Tibial artery (tissue), 4 donors: ENCODE data around the gene GRIK4.

ENCODE experiments used
- DNase-seq, 2 donors: peaks; one replicate each; pipeline ENCODE4 v3.0.0-alpha.2; 2019
- H3K27ac ChIP-seq, 2 donors: fragments of 200-600 bp; sonication (generic) in 1 of 2; 1 replicate in 1 of 2; 2 replicates in 1 of 2; pipeline ENCODE4 v1.5.1; 2018 to 2019; ENCODE audit warnings: mild to moderate bottlenecking in 1 of 2
- H3K27me3 ChIP-seq, 2 donors: fragments of 200-600 bp; sonication (generic) in 1 of 2; one replicate each; pipeline versions ENCODE4 v1.5.1 to v1.6.0; 2016 to 2019
- H3K36me3 ChIP-seq, 3 donors: fragments of 200-600 bp; sonication (generic) in 2 of 3; one replicate each; pipeline ENCODE4 v1.5.1; 2016 to 2019; ENCODE audit warnings: mild to moderate bottlenecking in 2 of 3
- H3K4me1 ChIP-seq, 4 donors: fragments of 200-600 bp; sonication (generic) in 2 of 4; 1 replicate in 3 of 4; 2 replicates in 1 of 4; pipeline ENCODE4 v1.5.1; 2016 to 2019
- H3K4me3 ChIP-seq, 2 donors: fragments of 200-600 bp; sonication (generic) in 1 of 2; 1 replicate in 1 of 2; 2 replicates in 1 of 2; pipeline ENCODE4 v1.5.1; 2018 to 2019; ENCODE audit warnings: mild to moderate bottlenecking in 2 of 2
- H3K9me3 ChIP-seq, 3 donors: fragments of 200-600 bp; sonication (generic) in 1 of 3; one replicate each; pipeline ENCODE4 v1.5.1; 2016 to 2019
- CTCF ChIP-seq, 2 experiments: fragments of 200-600 bp in 1 of 2; fragments of 450-650 bp in 1 of 2; IDR thresholded peaks; one replicate each; pipeline ENCODE4 v1.5.1; 2017 to 2019; ENCODE audit warnings: antibody characterized with exemption in 2 of 2, mild to moderate bottlenecking in 1 of 2, moderate library complexity in 1 of 2
- intact Hi-C: fragments of 100-400 bp; cut with DNase I; formaldehyde crosslinking; loops from one replicate; pipeline ENCODE4 v1.15.0; 2023; ENCODE audit warnings: low total_unique reads

The GRIK4 gene

DNA sequence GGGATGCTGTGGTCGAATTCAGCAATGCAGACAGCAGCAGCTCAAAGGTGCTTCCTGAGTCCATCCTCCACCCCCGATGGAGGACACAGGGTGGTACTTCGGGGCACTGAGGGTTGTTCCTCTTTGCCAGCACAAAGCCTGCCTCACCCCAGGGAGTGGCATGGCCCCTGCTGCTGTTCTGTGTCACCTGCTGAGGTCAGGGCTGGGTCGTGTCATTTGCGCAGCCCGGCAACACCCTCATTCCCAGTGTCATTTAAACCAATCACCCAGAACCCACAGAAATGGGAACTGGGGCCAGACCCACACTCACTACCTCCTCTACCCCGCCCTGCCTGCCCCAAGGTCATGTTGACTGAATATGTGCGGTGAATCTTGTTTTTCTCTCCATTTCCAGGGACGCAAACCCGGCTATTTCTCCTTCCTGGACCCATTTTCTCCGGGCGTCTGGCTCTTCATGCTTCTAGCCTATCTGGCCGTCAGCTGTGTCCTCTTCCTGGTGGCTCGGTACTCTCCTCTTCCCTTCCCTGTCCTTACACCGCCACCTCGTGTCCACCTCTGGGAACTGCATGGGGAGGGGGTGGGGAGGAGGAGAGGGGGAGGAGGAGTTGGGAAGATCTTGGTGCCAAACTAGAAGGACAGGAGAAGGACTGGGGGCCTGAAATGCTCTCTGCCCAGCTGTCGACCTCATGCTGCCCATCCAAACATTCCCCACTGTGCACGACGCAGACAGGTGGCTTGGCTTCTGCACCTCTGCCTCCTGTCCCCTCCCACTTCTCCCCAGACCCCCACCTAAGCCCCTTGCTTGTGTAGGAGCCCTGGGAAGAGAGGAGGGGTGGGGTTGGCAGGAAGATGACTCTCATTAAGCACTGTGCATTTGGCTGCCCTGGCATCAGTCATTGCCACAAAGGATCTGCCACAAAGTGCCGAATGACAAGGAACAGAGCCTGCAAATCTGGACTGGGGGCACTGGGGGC is 441.2 kb downstream of the GRIK4 start:
- Histone ChIP-seq H3K4me3 (no peak overlapping the region), H3K27me3 (peaks cover 0 to 38% of the 10 kb centered on the region in 2 donors), H3K4me1 (peaks cover 0 to 5% (median 0%) of the 10 kb centered on the region in 4 donors), H3K36me3 (no peaks in the 10 kb centered on the region), H3K9me3 (no peaks in the 10 kb centered on the region), H3K27ac (no peak overlapping the region)
- DNase-seq, result peak; percentile 59 to 71
- intact Hi-C loops, result no loop called here
- TF ChIP-seq CTCF (IDR thresholded peaks at IDR 0.05), result peak; percentile 56 to 63

GRCh38 chr11:120954381-120954780 is 442.8 kb downstream of the GRIK4 start:
- TF ChIP-seq CTCF (IDR thresholded peaks at IDR 0.05), result no peak
- Histone ChIP-seq H3K4me3 (no peak overlapping the region), H3K27me3 (peaks cover 0 to 31% of the 10 kb centered on the region in 2 donors), H3K9me3 (no peaks in the 10 kb centered on the region), H3K36me3 (no peaks in the 10 kb centered on the region), H3K27ac (no peak overlapping the region), H3K4me1 (peaks cover 0 to 5% (median 0%) of the 10 kb centered on the region in 4 donors)
- intact Hi-C loops, result no loop called here
- no peak for DNase-seq

DNA sequence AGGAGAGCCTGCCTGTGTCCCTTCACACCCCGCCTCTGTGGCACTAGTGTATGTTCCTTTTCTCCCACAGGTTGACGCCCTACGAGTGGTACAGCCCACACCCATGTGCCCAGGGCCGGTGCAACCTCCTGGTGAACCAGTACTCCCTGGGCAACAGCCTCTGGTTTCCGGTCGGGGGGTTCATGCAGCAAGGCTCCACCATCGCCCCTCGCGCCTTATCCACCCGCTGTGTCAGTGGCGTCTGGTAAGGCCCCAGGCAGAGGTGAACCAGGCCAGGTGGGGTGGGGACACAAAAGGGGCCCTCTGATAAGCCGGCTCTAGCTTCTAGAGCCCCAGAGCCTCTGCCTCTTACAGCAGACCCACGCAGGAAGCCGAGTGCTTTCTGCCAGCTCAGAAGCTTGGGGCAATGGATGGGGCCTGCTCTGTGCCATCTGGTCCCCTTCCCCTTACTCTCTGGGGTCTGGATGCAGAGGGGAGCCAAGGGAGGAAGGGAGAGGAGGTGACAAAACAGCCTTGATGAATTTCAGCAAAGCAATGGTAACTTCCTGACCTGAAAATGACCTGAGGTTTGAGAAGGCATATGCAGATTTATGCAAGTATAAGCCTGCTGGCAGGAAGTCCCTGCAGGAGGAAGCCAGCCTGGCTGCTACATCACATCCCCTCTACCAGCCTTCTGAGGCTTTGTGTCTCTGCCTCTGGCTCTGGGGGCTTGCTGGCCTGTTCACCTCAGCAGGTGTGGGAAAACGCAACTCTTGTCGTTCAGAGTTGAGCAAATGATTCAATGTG is 445.4 kb downstream of the GRIK4 start:
- Histone ChIP-seq H3K36me3 (no peaks in the 10 kb centered on the region), H3K27me3 (peaks cover 0 to 15% of the 10 kb centered on the region in 2 donors), H3K9me3 (no peaks in the 10 kb centered on the region), H3K27ac (no peak overlapping the region), H3K4me3 (no peak overlapping the region), H3K4me1 (peaks cover 0 to 5% (median 0%) of the 10 kb centered on the region in 4 donors)
- TF ChIP-seq CTCF (IDR thresholded peaks at IDR 0.05), result no peak
- DNase-seq, result no peak
- intact Hi-C loops, result no loop called here

GRCh38 chr11:120958185-120958584 is 446.6 kb downstream of the GRIK4 start:
- Histone ChIP-seq H3K27ac (no peak overlapping the region), H3K4me1 (no peaks in the 10 kb centered on the region), H3K27me3 (peaks cover 0 to 7% of the 10 kb centered on the region in 2 donors), H3K9me3 (no peaks in the 10 kb centered on the region), H3K36me3 (no peaks in the 10 kb centered on the region), H3K4me3 (no peak overlapping the region)
- no peak for TF ChIP-seq CTCF (IDR thresholded peaks at IDR 0.05)
- no peak for DNase-seq
- intact Hi-C loops, result no loop called here

DNA sequence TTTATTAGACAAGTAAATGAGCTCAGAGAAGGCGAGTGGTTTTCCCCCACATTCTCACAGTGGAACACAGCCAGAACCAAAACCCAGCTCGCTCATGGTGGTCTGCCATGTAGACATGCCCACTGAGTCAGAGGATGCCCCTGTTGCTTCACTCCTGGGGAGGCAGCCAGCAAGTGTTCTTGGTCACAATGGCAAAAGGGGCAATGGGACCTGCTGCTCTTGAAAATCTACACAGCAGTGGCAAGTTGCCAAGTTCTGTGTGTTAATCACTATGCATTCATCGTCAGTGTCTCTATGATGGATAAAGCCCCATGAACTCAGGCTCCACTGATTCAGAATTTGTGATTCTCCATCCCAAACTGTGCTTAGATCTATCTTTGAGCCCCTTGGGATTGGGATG is 447.6 kb downstream of the GRIK4 start:
- intact Hi-C loops, result no loop called here
- peaks cover 0 to 7% of the 10 kb centered on the region in 2 donors for H3K27me3 ChIP-seq

More for the DNA sequence above, 447.6 kb downstream of the GRIK4 start:
- Histone ChIP-seq H3K27ac (no peak overlapping the region), H3K4me1 (no peaks in the 10 kb centered on the region), H3K36me3 (no peaks in the 10 kb centered on the region), H3K9me3 (no peaks in the 10 kb centered on the region), H3K4me3 (no peak overlapping the region)
- no peak for TF ChIP-seq CTCF (IDR thresholded peaks at IDR 0.05)
- DNase-seq, result no peak
